Kidney epithelial cell (primary cell): ENCODE results near the gene MCM8. TPM values are rescaled to one million over a fixed set of nuclear protein-coding genes. Genes with fewer than 3 reads are reported as not detected.
A peak's percentile ranks its signal among the peaks of the same experiment; 100 is the strongest.

Experiments used
- DNase-seq: peaks from one replicate; pipeline ENCODE4 v3.0.0-alpha.2; 2010; ENCODE audit warnings: low read depth
- H3K27me3 ChIP-seq: 2 replicates; pipeline ENCODE4 v1.6.0; 2011; ENCODE audit warnings: low read length; ENCODE audit not compliant: control insufficient read depth, insufficient read depth
- H3K36me3 ChIP-seq: 2 replicates; pipeline ENCODE4 v1.5.1; 2011; ENCODE audit warnings: low read length; ENCODE audit not compliant: control insufficient read depth, insufficient read depth
- H3K4me3 ChIP-seq: 2 replicates; pipeline ENCODE4 v1.5.1; 2011; ENCODE audit warnings: low read depth, mild to moderate bottlenecking, control low read depth, low read length
- total RNA-seq: library from RNA; depleted of rRNA; stranded (reverse); fragments of >200 nt; gene quantifications from 2 replicates; pipeline ENCODE4 v1.2.3, GENCODE V29; 2015
- TF ChIP-seq, protein P1 (sequence below): IDR thresholded peaks from 2 replicates; pipeline ENCODE4 v1.5.1; 2011; ENCODE audit warnings: mild to moderate bottlenecking, moderate library complexity, low read length, control low read depth, inconsistent platforms; ENCODE audit not compliant: insufficient read depth, poor library complexity, severe bottlenecking

MCM8 gene
- total RNA-seq, 1 donor from 2014 or later: 6.1 TPM

DNA sequence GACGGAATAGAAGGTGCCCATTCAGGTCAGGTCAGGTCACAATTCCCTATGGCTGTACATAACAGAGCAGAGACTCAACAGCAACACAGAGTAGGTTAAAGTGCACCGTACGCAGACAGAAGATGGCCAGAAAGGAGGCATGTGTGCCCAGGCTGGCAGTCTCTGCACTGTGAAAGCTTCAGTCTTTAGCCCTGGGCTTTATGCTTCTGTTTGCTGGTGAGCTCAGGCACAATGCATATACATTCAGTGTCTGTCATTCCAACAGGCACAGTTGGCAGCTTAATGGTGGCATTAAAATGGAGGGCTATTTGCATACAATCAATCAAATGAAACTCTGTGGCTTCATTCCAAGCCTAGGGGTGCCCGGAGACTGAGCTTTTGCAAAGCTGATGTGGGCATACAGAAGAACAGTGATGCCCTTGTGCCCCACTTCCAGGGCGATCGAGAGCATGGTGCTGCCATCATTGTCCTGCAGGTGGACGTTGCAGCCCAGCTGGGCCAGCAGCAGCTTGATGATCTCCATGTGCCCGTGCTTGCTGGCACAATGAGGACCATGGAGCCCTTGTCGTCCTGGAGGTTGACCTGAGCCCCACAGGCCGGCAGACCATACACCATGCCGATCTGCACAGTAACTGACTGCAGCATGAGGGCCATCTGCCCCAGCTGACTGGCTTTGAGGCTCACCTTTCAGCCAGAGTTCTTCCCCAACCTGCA is 22.5 kb upstream of the MCM8 start:
- Histone ChIP-seq H3K27me3 (peaks cover 8% of the 10 kb centered on the region), H3K4me3 (no peak overlapping the region), H3K36me3 (no peaks in the 10 kb centered on the region)
- TF ChIP-seq, protein P1, sequence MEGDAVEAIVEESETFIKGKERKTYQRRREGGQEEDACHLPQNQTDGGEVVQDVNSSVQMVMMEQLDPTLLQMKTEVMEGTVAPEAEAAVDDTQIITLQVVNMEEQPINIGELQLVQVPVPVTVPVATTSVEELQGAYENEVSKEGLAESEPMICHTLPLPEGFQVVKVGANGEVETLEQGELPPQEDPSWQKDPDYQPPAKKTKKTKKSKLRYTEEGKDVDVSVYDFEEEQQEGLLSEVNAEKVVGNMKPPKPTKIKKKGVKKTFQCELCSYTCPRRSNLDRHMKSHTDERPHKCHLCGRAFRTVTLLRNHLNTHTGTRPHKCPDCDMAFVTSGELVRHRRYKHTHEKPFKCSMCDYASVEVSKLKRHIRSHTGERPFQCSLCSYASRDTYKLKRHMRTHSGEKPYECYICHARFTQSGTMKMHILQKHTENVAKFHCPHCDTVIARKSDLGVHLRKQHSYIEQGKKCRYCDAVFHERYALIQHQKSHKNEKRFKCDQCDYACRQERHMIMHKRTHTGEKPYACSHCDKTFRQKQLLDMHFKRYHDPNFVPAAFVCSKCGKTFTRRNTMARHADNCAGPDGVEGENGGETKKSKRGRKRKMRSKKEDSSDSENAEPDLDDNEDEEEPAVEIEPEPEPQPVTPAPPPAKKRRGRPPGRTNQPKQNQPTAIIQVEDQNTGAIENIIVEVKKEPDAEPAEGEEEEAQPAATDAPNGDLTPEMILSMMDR: no peak
- DNase-seq: no peak

DNA sequence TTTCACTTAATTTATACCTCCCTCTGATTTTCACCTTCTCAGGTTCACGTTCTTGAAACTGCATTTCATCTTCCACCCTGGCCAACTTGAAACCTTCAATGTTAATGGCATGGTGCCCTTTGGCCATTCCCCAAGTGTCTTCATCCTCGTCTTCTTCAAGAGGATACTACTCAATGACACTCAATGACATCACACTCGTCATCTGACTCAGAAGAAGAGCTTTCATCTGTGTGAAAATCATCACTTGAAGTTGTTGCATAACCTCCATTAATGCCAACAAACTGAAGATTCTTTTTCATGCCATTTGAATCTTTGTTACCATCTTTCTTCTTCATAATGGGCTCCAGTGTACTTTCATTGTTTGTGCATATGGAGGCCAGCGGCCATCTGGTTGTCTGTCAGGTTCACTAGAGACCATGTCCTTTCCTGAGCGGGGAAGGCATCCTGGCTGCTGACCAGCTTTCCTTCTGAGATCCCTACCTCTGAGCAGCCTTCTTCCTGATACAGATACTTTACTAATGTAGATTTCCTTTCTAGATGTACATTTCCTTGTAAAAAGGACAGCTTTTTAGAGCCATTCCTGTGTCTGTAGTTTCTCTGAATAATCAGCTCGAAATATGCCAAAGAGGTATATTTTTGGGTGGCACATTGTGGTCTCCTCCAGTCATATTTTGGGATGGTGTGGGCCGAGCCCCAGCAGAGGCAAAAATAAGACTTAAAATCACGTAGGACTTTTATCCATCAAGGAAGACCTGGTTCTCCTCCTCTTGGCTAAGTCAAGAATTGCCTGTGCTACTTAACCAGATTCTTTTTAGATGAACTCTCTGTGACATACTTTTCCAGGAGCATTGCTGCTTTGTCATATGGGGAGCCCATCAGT is 21.4 kb upstream of the MCM8 start:
- H3K4me3 ChIP-seq: no peak overlapping the region
- H3K27me3 ChIP-seq: peaks cover 8% of the 10 kb centered on the region
- DNase-seq: no peak
- TF ChIP-seq, protein P1: no peak
- H3K36me3 ChIP-seq: no peaks in the 10 kb centered on the region

DNA sequence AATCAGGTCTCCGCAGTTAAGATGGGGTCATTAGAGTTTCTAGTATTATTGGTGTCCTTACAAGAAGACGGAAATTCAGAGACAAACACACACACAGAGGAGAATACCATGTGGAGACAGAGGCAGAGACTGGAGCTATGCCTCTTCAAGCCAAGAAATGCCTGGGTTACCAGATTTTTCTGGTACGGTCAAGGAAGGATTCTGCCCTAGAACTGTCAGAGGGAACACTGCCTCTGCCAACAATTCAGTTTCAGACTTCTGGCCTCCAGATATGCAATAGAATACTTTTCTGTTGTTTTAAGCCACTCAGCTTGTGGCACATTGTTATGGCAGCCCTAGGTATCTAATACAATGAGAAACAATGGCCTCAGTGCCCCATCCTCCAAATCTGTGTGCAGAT is 19.0 kb upstream of the MCM8 start:
- H3K36me3 ChIP-seq: no peaks in the 10 kb centered on the region
- no peak for DNase-seq
- no peak overlapping the region for H3K4me3 ChIP-seq
- TF ChIP-seq, protein P1: no peak
- peaks cover 8% of the 10 kb centered on the region for H3K27me3 ChIP-seq

DNA sequence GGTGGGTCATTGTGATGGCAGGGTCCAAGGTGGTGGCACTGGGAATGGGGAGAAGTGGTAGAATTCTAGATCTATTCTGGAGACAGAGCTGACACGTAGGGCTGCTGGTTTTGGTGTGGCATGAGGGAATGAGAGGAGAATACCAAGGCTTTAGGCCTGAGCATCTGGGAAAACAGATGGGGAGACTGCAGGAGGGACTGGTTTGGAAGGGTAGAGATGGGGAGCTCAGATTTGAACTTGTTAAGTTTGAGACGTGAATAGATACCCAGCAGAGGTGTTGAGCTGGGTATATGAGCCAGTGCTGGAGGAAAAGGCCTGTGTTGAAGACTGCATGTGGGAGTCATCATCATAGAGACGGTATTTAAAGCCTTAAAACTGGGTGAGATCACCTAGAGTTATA is 17.7 kb upstream of the MCM8 start:
- TF ChIP-seq, protein P1: no peak
- H3K4me3 ChIP-seq: no peak overlapping the region
- no peaks in the 10 kb centered on the region for H3K36me3 ChIP-seq
- H3K27me3 ChIP-seq: peaks cover 6% of the 10 kb centered on the region
- no peak for DNase-seq

DNA sequence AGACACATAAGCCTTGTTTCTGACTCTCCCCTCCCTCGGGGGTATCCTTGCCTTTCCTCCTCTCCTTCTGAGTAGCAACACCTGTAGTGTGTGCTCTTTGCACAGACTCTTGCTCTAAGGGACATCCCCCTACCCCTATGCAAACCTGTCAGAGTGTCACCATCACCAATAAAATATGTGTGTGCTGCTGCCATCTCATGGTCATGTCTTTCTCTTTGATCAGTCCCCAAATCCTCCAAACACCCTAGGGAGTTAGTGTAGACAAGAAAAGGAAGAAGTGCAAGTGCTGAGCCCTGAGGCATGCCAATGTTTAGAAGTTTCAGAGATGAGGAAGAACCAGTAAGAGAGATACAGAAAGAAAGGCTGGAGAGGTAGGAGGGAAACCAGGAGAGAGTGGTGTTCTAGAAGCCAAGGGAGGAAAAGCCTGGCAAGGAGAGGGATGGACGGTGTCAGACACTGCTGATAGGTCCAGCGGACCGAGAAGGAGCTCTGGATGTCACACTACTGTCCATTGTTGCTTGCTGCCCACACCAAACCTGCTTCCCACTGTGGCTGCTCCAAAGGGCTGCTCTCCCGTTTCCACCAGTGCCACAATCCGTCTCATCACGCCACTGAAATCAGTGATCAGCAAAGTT is 16.5 kb upstream of the MCM8 start:
- Histone ChIP-seq H3K36me3 (no peaks in the 10 kb centered on the region), H3K4me3 (no peak overlapping the region), H3K27me3 (no peaks in the 10 kb centered on the region)
- DNase-seq: no peak
- TF ChIP-seq, protein P1: peak; percentile 8
